ENCODE measurements around the gene C10orf90. TPM values are rescaled to one million over a fixed set of nuclear protein-coding genes. Genes with fewer than 3 reads are reported as not detected.

Gene C10orf90
- total RNA-seq, 1 experiment from 2014 or later = 0.67 TPM

- no peaks in the 10 kb centered on the region for H3K4me1 ChIP-seq (ENCODE audit: control insufficient read depth, insufficient read depth, low read length)
- H3K36me3 ChIP-seq (ENCODE audit: control insufficient read depth, insufficient read depth, low read length) = no peaks in the 10 kb centered on the region
- no peak overlapping the region for H3K4me3 ChIP-seq (ENCODE audit: low read depth in 2 of 2, low read length in 2 of 2)
- in situ Hi-C loops (cut with HindIII; ENCODE audit: low pct_unique_long_range_greater_than_20kb, low sequenced_read_pairs) = no loop called here
- ChIA-PET POLR2A (no interaction called here), CTCF (no interaction called here)
- TF ChIP-seq POLR2AphosphoS5 (IDR thresholded peaks at IDR 0.05; ENCODE audit: low read depth, low read length) = no peak
- no peak for TF ChIP-seq SIN3A (IDR thresholded peaks at IDR 0.05; ENCODE audit: borderline replicate concordance, insufficient read depth, low read depth, low read length)
- TF ChIP-seq CTCF (IDR thresholded peaks at IDR 0.05) = no peak
- TF ChIP-seq REST (IDR thresholded peaks at IDR 0.05; ENCODE audit: insufficient read depth in 1 of 2, low read depth in 2 of 2, low read length in 1 of 2) = no peak
- TF ChIP-seq TCF7L2 (IDR thresholded peaks at IDR 0.05; ENCODE audit: low read depth, low read length) = no peak
- no peaks in the 10 kb centered on the region for H3K9me3 ChIP-seq (ENCODE audit: control insufficient read depth, insufficient read depth, low read depth, low read length)
- intact Hi-C loops (cut with micrococcal nuclease; ENCODE audit: unreplicated experiment) = no loop called here
- H3K27ac ChIP-seq (ENCODE audit: low read length) = no peak overlapping the region
- BruUV-seq (replicated peaks) = no TSS peak
- peaks cover 6% of the 10 kb centered on the region for H3K27me3 ChIP-seq (ENCODE audit: control insufficient read depth, insufficient read depth, low read length)
- DNase-seq (ENCODE audit: low read depth, low spot score) = no peak
- no peak for ATAC-seq
Measured at GRCh38 chr10:126658928-126659327, 11.6 kb downstream of the C10orf90 start.

- no peak for DNase-seq (ENCODE audit: low read depth, low spot score)
- H3K27me3 ChIP-seq (ENCODE audit: control insufficient read depth, insufficient read depth, low read length) = peaks cover 18% of the 10 kb centered on the region
- H3K36me3 ChIP-seq (ENCODE audit: control insufficient read depth, insufficient read depth, low read length) = no peaks in the 10 kb centered on the region
- no peak overlapping the region for H3K27ac ChIP-seq (ENCODE audit: low read length)
- H3K9me3 ChIP-seq (ENCODE audit: control insufficient read depth, insufficient read depth, low read depth, low read length) = no peaks in the 10 kb centered on the region
- ChIA-PET CTCF (no interaction called here), POLR2A (no interaction called here)
- H3K4me1 ChIP-seq (ENCODE audit: control insufficient read depth, insufficient read depth, low read length) = no peaks in the 10 kb centered on the region
- no TSS peak for BruUV-seq (replicated peaks)
- ATAC-seq = no peak
- no peak overlapping the region for H3K4me3 ChIP-seq (ENCODE audit: low read depth in 2 of 2, low read length in 2 of 2)
- no peak for TF ChIP-seq TCF7L2 (IDR thresholded peaks at IDR 0.05; ENCODE audit: low read depth, low read length)
- intact Hi-C loops (cut with micrococcal nuclease; ENCODE audit: unreplicated experiment) = no loop called here
- in situ Hi-C loops (cut with HindIII; ENCODE audit: low pct_unique_long_range_greater_than_20kb, low sequenced_read_pairs) = no loop called here
Measured at GRCh38 chr10:126654579-126654978, 15.9 kb downstream of the C10orf90 start.

GRCh38 chr10:126651467-126651866 lies 19.0 kb downstream of the C10orf90 start:
- intact Hi-C loops (cut with micrococcal nuclease; ENCODE audit: unreplicated experiment) (no loop called here), in situ Hi-C loops (cut with HindIII; ENCODE audit: low pct_unique_long_range_greater_than_20kb, low sequenced_read_pairs) (no loop called here)
- no peak for ATAC-seq
- Histone ChIP-seq H3K9me3 (ENCODE audit: control insufficient read depth, insufficient read depth, low read depth, low read length) (no peaks in the 10 kb centered on the region), H3K4me1 (ENCODE audit: control insufficient read depth, insufficient read depth, low read length) (no peaks in the 10 kb centered on the region), H3K27me3 (ENCODE audit: control insufficient read depth, insufficient read depth, low read length) (peaks cover 12% of the 10 kb centered on the region; the same call in 1 of the 2 replicates), H3K27ac (ENCODE audit: low read length) (no peak overlapping the region), H3K4me3 (ENCODE audit: low read depth in 2 of 2, low read length in 2 of 2) (no peak overlapping the region), H3K36me3 (ENCODE audit: control insufficient read depth, insufficient read depth, low read length) (no peaks in the 10 kb centered on the region)
- CTCF ChIA-PET = no interaction called here
- POLR2A ChIA-PET = no interaction called here
- DNase-seq (ENCODE audit: low read depth, low spot score) = no peak
- TF ChIP-seq REST (IDR thresholded peaks at IDR 0.05; ENCODE audit: insufficient read depth in 1 of 2, low read depth in 2 of 2, low read length in 1 of 2) = no peak
- no peak for TF ChIP-seq CTCF (IDR thresholded peaks at IDR 0.05)
- no peak for TF ChIP-seq TCF7L2 (IDR thresholded peaks at IDR 0.05; ENCODE audit: low read depth, low read length)
- TF ChIP-seq SIN3A (IDR thresholded peaks at IDR 0.05; ENCODE audit: borderline replicate concordance, insufficient read depth, low read depth, low read length) = no peak
- no peak for TF ChIP-seq POLR2AphosphoS5 (IDR thresholded peaks at IDR 0.05; ENCODE audit: low read depth, low read length)
- no TSS peak for BruUV-seq (replicated peaks)
